GM19043 (cell line): ENCODE results near the gene STK11IP.

Experiments
- ATAC-seq: cut with Tn5 transposase; IDR thresholded peaks from one replicate; pipeline ENCODE4 v1.9.1; 2021; ENCODE audit warnings: low read depth; ENCODE audit not compliant: unreplicated experiment

STK11IP gene

GRCh38 chr2:219612577-219613286 lies 15.1 kb downstream of the STK11IP start:
- ATAC-seq: no peak

- no peak for ATAC-seq
Measured at GRCh38 chr2:219613461-219614070, 15.9 kb downstream of the STK11IP start.

GRCh38 chr2:219614076-219614860 lies 16.6 kb downstream of the STK11IP start:
- ATAC-seq: no peak

- ATAC-seq: no peak
Measured at GRCh38 chr2:219615036-219615435, 17.4 kb downstream of the STK11IP start.

GRCh38 chr2:219615894-219616293 lies 18.2 kb downstream of the STK11IP start:
- ATAC-seq: no peak

GRCh38 chr2:219616550-219616949 lies 18.9 kb downstream of the STK11IP start:
- no peak for ATAC-seq

- no peak for ATAC-seq
Measured at GRCh38 chr2:219618733-219619122, 21.1 kb downstream of the STK11IP start.

GRCh38 chr2:219619235-219619634 lies 21.6 kb downstream of the STK11IP start:
- ATAC-seq: no peak

- no peak for ATAC-seq
Measured at GRCh38 chr2:219620546-219620945, 22.9 kb downstream of the STK11IP start.

- ATAC-seq: no peak
Measured at GRCh38 chr2:219621935-219622334, 24.3 kb downstream of the STK11IP start.

- ATAC-seq: no peak
Measured at GRCh38 chr2:219622472-219622871, 24.8 kb downstream of the STK11IP start.

- no peak for ATAC-seq
Measured at GRCh38 chr2:219624565-219624964, 26.9 kb downstream of the STK11IP start.

GRCh38 chr2:219625179-219625578 lies 27.5 kb downstream of the STK11IP start:
- no peak for ATAC-seq

- ATAC-seq: no peak
Measured at GRCh38 chr2:219626540-219626939, 28.9 kb downstream of the STK11IP start.

GRCh38 chr2:219627103-219628100 lies 29.7 kb downstream of the STK11IP start, which contains the start of gene SLC4A3:
TSS of gene SLC4A3 (plus strand) at chr2:219627630. CDS start at chr2:219627993, 363 bp downstream.
- ATAC-seq: no peak

- ATAC-seq: no peak
Measured at GRCh38 chr2:219628235-219628985, 30.8 kb downstream of the STK11IP start.

GRCh38 chr2:219628986-219629901 lies 31.6 kb downstream of the STK11IP start:
- ATAC-seq: no peak

- ATAC-seq: no peak
Measured at GRCh38 chr2:219629976-219630695, 32.5 kb downstream of the STK11IP start.
